ENCODE results near the gene TNS4. TPM values are rescaled to one million over a fixed set of nuclear protein-coding genes. Genes with fewer than 3 reads are reported as not detected.

TNS4 gene
- total and polyA plus RNA-seq, 2 of the 4 experiments (the other 2 are of a cell fraction): not detected

DNA sequence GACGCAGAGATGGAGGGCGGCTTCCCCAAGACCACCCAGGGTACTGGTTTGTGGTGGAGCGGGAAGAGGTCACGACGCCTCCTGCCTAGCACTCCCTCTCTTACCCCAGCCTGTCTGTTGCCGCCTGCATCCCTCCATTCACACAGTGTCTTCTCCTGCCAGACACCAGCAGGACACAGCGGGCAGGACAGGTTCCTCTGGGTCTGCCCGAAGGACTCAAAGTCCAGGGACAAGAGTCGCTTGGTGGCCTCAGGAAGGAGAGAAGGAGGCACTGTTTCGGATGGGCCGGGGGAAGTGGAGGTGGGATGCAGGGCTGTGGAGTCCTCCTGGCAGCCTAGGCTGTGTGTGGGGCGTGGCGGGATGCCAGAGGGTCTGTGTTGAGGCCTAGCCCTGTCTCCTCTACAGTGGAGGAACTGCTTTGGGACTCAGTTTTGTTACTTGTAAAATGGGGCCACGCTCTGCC, 19.6 kb upstream of the TNS4 start:
- in situ Hi-C loops (cut with MboI; ENCODE audit: low sequenced_read_pairs) (no loop called here), intact Hi-C loops (cut with micrococcal nuclease) (loop anchor here (1.0 kb wide), 1 partner anchor 35 kb away; no protein-coding TSS in a partner anchor), dilution Hi-C loops (cut with HindIII; ENCODE audit: low sequenced_read_pairs, unreplicated experiment) (no loop called here)
- Histone ChIP-seq H3K9me3 (ENCODE audit: control insufficient read depth, insufficient read depth, low read length) (peaks cover 2% of the 10 kb centered on the region; the same call in 1 of the 2 replicates), H4K8ac (ENCODE audit: low read depth in 2 of 2, low read length in 2 of 2) (peak overlapping the region; percentile 94 to 97), H3K23ac (ENCODE audit: low read depth, low read length) (peak overlapping the region; percentile 69; the same call in 1 of the 2 replicates), H2BK5ac (ENCODE audit: low read depth, low read length, poor library complexity, severe bottlenecking) (peak overlapping the region; percentile 98), H2AFZ (replicated peaks; ENCODE audit: low read length, poor library complexity) (peak overlapping the region; percentile 80), H2BK20ac (ENCODE audit: low read depth, low read length) (peak overlapping the region; percentile 85), H2AK9ac (replicated peaks; ENCODE audit: low read depth, low read length, poor library complexity) (peak overlapping the region; percentile 97), H4K20me1 (ENCODE audit: insufficient read depth, low read length) (no peaks in the 10 kb centered on the region), H4K91ac (ENCODE audit: insufficient read depth, low read depth, low read length) (peak overlapping the region; percentile 100), H3K9ac (ENCODE audit: low read depth, low read length) (peak overlapping the region; percentile 20; the same call in 1 of the 2 replicates), H2BK15ac (ENCODE audit: low read depth, low read length) (peak overlapping the region; percentile 99; the same call in 2 of the 3 replicates), H3K4me2 (ENCODE audit: low read depth, low read length) (no peak overlapping the region), H3K79me1 (ENCODE audit: low read depth in 1 of 2, low read length in 2 of 2) (peaks cover 5 to 10% of the 10 kb centered on the region in 2 experiments; a peak in 2 of 4 replicates), H3K4me1 (ENCODE audit: control insufficient read depth, insufficient read depth, low read length) (peaks cover 27% of the 10 kb centered on the region), H3K4me3 (ENCODE audit: insufficient read depth, low read depth, low read length) (no peak overlapping the region), H2AK5ac (ENCODE audit: low read depth, low read length) (peak overlapping the region; percentile 100), H3K27me3 (ENCODE audit: control insufficient read depth, insufficient read depth, low read length) (no peaks in the 10 kb centered on the region), H3K18ac (ENCODE audit: low read depth, low read length) (peak overlapping the region; percentile 86), H3K56ac (ENCODE audit: extremely low read depth, insufficient read depth, low read length) (peak overlapping the region; percentile 70), H3K9me1 (ENCODE audit: insufficient read depth, low read length) (peaks cover 25% of the 10 kb centered on the region), H3K14ac (replicated peaks; ENCODE audit: low read depth, low read length) (peak overlapping the region; percentile 90), H3K4ac (ENCODE audit: low read depth, low read length) (peak overlapping the region; percentile 98), H3K36me3 (ENCODE audit: control insufficient read depth, insufficient read depth, low read length) (no peaks in the 10 kb centered on the region), H3K27ac (ENCODE audit: insufficient read depth, low read length) (peak overlapping the region; percentile 60), H2BK120ac (ENCODE audit: low read depth, low read length) (peak overlapping the region; percentile 95), H4K5ac (ENCODE audit: low read depth, low read length) (peak overlapping the region; percentile 94)
- DNase-seq (no peak), ATAC-seq (ENCODE audit: low read depth) (no peak)
- no TSS peak for BruUV-seq (replicated peaks)
- TF ChIP-seq MAFK (IDR thresholded peaks at IDR 0.05; ENCODE audit: low read depth, low read length) (no peak), USF2 (IDR thresholded peaks at IDR 0.05; ENCODE audit: low read depth, low read length) (no peak), RAD21 (IDR thresholded peaks at IDR 0.05; ENCODE audit: low read length) (no peak), CHD1 (IDR thresholded peaks at IDR 0.05; ENCODE audit: low read depth, low read length) (no peak), SMC3 (IDR thresholded peaks at IDR 0.05; ENCODE audit: low read depth, low read length) (no peak), MAZ (IDR thresholded peaks at IDR 0.05; ENCODE audit: borderline replicate concordance, low read depth, low read length) (no peak), FOS (IDR thresholded peaks at IDR 0.05; ENCODE audit: low read depth, low read length) (no peak), MXI1 (IDR thresholded peaks at IDR 0.05; ENCODE audit: borderline replicate concordance, low read depth, low read length) (no peak), NFE2L2 (IDR thresholded peaks at IDR 0.05; ENCODE audit: low read depth, low read length) (no peak), RFX5 (IDR thresholded peaks at IDR 0.05; ENCODE audit: low read depth, low read length) (no peak), RCOR1 (IDR thresholded peaks at IDR 0.05; ENCODE audit: insufficient replicate concordance, low read length) (no peak), BHLHE40 (IDR thresholded peaks at IDR 0.05; ENCODE audit: low read depth, low read length) (no peak), POLR2A (IDR thresholded peaks at IDR 0.05; ENCODE audit: low read depth, low read length) (no peak), ELK1 (IDR thresholded peaks at IDR 0.05; ENCODE audit: borderline replicate concordance, low read depth, low read length) (no peak), CEBPB (IDR thresholded peaks at IDR 0.05; ENCODE audit: low read depth, low read length) (no peak)
- TF ChIP-seq, protein P1, sequence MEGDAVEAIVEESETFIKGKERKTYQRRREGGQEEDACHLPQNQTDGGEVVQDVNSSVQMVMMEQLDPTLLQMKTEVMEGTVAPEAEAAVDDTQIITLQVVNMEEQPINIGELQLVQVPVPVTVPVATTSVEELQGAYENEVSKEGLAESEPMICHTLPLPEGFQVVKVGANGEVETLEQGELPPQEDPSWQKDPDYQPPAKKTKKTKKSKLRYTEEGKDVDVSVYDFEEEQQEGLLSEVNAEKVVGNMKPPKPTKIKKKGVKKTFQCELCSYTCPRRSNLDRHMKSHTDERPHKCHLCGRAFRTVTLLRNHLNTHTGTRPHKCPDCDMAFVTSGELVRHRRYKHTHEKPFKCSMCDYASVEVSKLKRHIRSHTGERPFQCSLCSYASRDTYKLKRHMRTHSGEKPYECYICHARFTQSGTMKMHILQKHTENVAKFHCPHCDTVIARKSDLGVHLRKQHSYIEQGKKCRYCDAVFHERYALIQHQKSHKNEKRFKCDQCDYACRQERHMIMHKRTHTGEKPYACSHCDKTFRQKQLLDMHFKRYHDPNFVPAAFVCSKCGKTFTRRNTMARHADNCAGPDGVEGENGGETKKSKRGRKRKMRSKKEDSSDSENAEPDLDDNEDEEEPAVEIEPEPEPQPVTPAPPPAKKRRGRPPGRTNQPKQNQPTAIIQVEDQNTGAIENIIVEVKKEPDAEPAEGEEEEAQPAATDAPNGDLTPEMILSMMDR (conservative IDR thresholded peaks at IDR 0.05; ENCODE audit: low read depth, low read length): no peak
- ChIA-PET POLR2A (ENCODE audit: unreplicated experiment) (interaction anchor here (0.6 kb wide), 1 partner anchor 16 kb away, joined by 4 read pairs; no protein-coding TSS in a partner anchor), CTCF (interaction anchor here (0.8 to 1.0 kb wide), 2 partner anchors 14 to 39 kb away, joined by 3 read pairs; no protein-coding TSS in a partner anchor)
- WGBS, 2 experiments (ENCODE audit: extremely low coverage in 2 of 2, insufficient read length in 1 of 2): 85% methylated on average over 4 of the region's 14 CpGs; no CpG with 5 or more reads in 1 of the 2 experiments
